HepG2 (cell line): Measurements from ENCODE around the gene TXNDC11. TPM values are rescaled to one million over a fixed set of nuclear protein-coding genes. Genes with fewer than 3 reads are reported as not detected.

Source experiments
- CENPX ChIP-seq: sonication (generic); formaldehyde crosslinking; IDR thresholded peaks from 2 replicates; pipeline ENCODE4 v1.9.0; 2021; ENCODE audit warnings: mild to moderate bottlenecking, missing genetic modification reagents, moderate library complexity
- EZH2 ChIP-seq: conservative IDR thresholded peaks from 2 replicates; pipeline ENCODE4 v1.6.1; 2012; ENCODE audit warnings: mild to moderate bottlenecking, low read depth, low read length, moderate library complexity
- IRF2 ChIP-seq: IDR thresholded peaks from 2 replicates; pipeline ENCODE4 v1.6.1; 2018; ENCODE audit warnings: missing genetic modification reagents, missing compliant biosample characterization
- PAWR ChIP-seq: sonication (generic); formaldehyde crosslinking; IDR thresholded peaks from 2 replicates; pipeline ENCODE4 v1.4.0; 2020; ENCODE audit warnings: missing genetic modification reagents, mild to moderate bottlenecking, borderline replicate concordance
- ZNF160 ChIP-seq: sonication (generic); formaldehyde crosslinking; IDR thresholded peaks from 2 replicates; pipeline ENCODE4 v1.8.0; 2022; ENCODE audit warnings: mild to moderate bottlenecking, inconsistent platforms, missing genetic modification reagents
- ZNF572 ChIP-seq: sonication (generic); formaldehyde crosslinking; IDR thresholded peaks from 2 replicates; pipeline ENCODE4 v1.5.1; 2020; ENCODE audit warnings: mild to moderate bottlenecking, missing genetic modification reagents
- ZNF652 ChIP-seq: IDR thresholded peaks from 2 replicates; pipeline ENCODE4 v1.6.1; 2016; ENCODE audit warnings: low read depth, borderline replicate concordance
- polyA plus RNA-seq, 8 experiments: library from polyadenylated mRNA; depleted of rRNA in 3 of 8; stranded (reverse) in 7 of 8; unstranded in 1 of 8; fragments of >200 nt; fragmentation: Illumina TruSeq in 4 of 8; extraction: Trizol in 4 of 8; gene quantifications; 2 replicates each; pipeline versions ENCODE4 v1.2.1 to v1.2.3, GENCODE V29; 2011 to 2016; ENCODE audit warnings: low read depth in 4 of 8, missing spikeins in 1 of 8, mixed read lengths in 1 of 8; ENCODE audit not compliant: insufficient read depth in 1 of 8
- total RNA-seq, 5 experiments: library from RNA; depleted of rRNA; stranded (reverse); fragments of >200 nt; fragmentation: Illumina TruSeq; extraction: Trizol; gene quantifications; 2 replicates each; pipeline ENCODE4 v1.2.3, GENCODE V29; 2016; ENCODE audit warnings: low read depth in 1 of 5
- TF ChIP-seq, protein P1 (sequence below): sonication (generic); formaldehyde crosslinking; IDR thresholded peaks from 2 replicates; pipeline ENCODE4 v1.4.0; 2020; ENCODE audit warnings: missing genetic modification reagents, mild to moderate bottlenecking, borderline replicate concordance
- TF ChIP-seq, protein P2 (sequence below): sonication (generic); formaldehyde crosslinking; IDR thresholded peaks from 2 replicates; pipeline ENCODE4 v1.4.0; 2020; ENCODE audit warnings: mild to moderate bottlenecking, missing genetic modification reagents
- TF ChIP-seq, protein P3 (sequence below): sonication (generic); formaldehyde crosslinking; conservative IDR thresholded peaks from 2 replicates; pipeline ENCODE4 v1.4.0; 2020; ENCODE audit warnings: mild to moderate bottlenecking, missing genetic modification reagents, moderate library complexity
- TF ChIP-seq, protein P4 (sequence below): sonication (generic); formaldehyde crosslinking; IDR thresholded peaks from 2 replicates; pipeline ENCODE4 v1.5.1; 2020; ENCODE audit warnings: mild to moderate bottlenecking, missing genetic modification reagents, moderate library complexity

Gene TXNDC11
- total and polyA plus RNA-seq, 2 of the 13 experiments (the other 11 are each of a cell fraction or from before 2014, with no cell fraction given): 74.9 to 123 TPM

DNA sequence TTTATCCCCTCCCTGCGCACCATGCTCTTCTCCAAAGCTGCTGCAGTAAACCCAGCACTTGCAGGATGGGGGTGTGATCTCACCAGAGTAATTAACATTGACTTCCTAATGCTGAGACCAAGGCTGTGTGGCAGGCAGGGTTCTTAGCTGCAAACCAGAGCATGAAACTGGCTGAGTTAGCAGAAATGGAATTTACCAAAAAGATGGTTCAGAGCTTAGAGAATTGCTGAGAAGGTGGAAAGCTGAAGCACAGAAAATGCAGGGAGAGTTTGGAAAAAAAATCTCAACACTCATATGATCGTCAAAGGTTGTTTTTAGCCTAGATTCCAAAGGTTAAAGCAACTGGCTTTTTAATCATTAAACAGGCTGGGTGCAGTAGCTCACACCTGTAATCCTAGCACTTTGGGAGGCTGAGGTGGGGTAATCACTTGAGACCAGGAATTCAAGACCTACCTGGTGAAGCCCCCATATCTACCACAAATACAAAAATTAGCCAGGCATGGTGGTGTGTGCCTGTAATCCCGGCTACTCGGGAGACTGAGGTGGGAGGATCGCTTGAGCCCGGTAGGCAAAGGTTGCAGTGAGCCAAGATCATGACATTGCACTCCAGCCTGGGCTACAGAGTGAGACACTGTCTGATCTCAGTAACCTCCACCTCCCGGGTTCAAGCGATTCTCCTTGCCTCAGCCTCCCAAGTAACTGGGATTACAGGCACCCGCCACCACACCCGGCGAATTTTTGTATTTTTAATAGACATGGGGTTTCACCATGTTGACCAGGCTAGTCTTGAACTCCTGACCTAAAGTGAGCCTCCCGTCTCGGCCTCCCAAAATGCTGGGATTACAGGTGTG lies 6.0 kb upstream of the TXNDC11 start (continued):
- TF ChIP-seq, protein P1, sequence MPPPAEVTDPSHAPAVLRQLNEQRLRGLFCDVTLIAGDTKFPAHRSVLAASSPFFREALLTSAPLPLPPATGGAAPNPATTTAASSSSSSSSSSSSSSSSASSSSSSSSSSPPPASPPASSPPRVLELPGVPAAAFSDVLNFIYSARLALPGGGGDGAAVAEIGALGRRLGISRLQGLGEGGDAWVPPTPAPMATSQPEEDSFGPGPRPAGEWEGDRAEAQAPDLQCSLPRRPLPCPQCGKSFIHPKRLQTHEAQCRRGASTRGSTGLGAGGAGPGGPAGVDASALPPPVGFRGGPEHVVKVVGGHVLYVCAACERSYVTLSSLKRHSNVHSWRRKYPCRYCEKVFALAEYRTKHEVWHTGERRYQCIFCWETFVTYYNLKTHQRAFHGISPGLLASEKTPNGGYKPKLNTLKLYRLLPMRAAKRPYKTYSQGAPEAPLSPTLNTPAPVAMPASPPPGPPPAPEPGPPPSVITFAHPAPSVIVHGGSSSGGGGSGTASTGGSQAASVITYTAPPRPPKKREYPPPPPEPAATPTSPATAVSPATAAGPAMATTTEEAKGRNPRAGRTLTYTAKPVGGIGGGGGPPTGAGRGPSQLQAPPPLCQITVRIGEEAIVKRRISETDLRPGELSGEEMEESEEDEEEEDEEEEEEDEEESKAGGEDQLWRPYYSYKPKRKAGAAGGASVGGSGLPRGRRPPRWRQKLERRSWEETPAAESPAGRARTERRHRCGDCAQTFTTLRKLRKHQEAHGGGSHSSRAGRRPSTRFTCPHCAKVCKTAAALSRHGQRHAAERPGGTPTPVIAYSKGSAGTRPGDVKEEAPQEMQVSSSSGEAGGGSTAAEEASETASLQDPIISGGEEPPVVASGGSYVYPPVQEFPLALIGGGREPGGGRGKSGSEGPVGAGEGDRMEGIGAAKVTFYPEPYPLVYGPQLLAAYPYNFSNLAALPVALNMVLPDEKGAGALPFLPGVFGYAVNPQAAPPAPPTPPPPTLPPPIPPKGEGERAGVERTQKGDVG (CRISPR knock-in tag): peak; percentile 54; the same call in 1 of the 2 replicates
- TF ChIP-seq, protein P2, sequence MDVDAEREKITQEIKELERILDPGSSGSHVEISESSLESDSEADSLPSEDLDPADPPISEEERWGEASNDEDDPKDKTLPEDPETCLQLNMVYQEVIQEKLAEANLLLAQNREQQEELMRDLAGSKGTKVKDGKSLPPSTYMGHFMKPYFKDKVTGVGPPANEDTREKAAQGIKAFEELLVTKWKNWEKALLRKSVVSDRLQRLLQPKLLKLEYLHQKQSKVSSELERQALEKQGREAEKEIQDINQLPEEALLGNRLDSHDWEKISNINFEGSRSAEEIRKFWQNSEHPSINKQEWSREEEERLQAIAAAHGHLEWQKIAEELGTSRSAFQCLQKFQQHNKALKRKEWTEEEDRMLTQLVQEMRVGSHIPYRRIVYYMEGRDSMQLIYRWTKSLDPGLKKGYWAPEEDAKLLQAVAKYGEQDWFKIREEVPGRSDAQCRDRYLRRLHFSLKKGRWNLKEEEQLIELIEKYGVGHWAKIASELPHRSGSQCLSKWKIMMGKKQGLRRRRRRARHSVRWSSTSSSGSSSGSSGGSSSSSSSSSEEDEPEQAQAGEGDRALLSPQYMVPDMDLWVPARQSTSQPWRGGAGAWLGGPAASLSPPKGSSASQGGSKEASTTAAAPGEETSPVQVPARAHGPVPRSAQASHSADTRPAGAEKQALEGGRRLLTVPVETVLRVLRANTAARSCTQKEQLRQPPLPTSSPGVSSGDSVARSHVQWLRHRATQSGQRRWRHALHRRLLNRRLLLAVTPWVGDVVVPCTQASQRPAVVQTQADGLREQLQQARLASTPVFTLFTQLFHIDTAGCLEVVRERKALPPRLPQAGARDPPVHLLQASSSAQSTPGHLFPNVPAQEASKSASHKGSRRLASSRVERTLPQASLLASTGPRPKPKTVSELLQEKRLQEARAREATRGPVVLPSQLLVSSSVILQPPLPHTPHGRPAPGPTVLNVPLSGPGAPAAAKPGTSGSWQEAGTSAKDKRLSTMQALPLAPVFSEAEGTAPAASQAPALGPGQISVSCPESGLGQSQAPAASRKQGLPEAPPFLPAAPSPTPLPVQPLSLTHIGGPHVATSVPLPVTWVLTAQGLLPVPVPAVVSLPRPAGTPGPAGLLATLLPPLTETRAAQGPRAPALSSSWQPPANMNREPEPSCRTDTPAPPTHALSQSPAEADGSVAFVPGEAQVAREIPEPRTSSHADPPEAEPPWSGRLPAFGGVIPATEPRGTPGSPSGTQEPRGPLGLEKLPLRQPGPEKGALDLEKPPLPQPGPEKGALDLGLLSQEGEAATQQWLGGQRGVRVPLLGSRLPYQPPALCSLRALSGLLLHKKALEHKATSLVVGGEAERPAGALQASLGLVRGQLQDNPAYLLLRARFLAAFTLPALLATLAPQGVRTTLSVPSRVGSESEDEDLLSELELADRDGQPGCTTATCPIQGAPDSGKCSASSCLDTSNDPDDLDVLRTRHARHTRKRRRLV (CRISPR knock-in tag): no peak
- no peak for TF ChIP-seq EZH2
- TF ChIP-seq ZNF652: no peak
- peak; percentile 63; the same call in 1 of the 2 replicates for TF ChIP-seq IRF2 (CRISPR knock-in tag)
- no peak for TF ChIP-seq CENPX (CRISPR knock-in tag)
- TF ChIP-seq PAWR: no peak
- TF ChIP-seq ZNF160 (CRISPR knock-in tag): no peak
- TF ChIP-seq, protein P3, sequence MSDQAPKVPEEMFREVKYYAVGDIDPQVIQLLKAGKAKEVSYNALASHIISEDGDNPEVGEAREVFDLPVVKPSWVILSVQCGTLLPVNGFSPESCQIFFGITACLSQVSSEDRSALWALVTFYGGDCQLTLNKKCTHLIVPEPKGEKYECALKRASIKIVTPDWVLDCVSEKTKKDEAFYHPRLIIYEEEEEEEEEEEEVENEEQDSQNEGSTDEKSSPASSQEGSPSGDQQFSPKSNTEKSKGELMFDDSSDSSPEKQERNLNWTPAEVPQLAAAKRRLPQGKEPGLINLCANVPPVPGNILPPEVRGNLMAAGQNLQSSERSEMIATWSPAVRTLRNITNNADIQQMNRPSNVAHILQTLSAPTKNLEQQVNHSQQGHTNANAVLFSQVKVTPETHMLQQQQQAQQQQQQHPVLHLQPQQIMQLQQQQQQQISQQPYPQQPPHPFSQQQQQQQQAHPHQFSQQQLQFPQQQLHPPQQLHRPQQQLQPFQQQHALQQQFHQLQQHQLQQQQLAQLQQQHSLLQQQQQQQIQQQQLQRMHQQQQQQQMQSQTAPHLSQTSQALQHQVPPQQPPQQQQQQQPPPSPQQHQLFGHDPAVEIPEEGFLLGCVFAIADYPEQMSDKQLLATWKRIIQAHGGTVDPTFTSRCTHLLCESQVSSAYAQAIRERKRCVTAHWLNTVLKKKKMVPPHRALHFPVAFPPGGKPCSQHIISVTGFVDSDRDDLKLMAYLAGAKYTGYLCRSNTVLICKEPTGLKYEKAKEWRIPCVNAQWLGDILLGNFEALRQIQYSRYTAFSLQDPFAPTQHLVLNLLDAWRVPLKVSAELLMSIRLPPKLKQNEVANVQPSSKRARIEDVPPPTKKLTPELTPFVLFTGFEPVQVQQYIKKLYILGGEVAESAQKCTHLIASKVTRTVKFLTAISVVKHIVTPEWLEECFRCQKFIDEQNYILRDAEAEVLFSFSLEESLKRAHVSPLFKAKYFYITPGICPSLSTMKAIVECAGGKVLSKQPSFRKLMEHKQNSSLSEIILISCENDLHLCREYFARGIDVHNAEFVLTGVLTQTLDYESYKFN: peak; percentile 100
- TF ChIP-seq ZNF572 (CRISPR knock-in tag): peak; percentile 74; the same call in 1 of the 2 replicates
- TF ChIP-seq, protein P4, sequence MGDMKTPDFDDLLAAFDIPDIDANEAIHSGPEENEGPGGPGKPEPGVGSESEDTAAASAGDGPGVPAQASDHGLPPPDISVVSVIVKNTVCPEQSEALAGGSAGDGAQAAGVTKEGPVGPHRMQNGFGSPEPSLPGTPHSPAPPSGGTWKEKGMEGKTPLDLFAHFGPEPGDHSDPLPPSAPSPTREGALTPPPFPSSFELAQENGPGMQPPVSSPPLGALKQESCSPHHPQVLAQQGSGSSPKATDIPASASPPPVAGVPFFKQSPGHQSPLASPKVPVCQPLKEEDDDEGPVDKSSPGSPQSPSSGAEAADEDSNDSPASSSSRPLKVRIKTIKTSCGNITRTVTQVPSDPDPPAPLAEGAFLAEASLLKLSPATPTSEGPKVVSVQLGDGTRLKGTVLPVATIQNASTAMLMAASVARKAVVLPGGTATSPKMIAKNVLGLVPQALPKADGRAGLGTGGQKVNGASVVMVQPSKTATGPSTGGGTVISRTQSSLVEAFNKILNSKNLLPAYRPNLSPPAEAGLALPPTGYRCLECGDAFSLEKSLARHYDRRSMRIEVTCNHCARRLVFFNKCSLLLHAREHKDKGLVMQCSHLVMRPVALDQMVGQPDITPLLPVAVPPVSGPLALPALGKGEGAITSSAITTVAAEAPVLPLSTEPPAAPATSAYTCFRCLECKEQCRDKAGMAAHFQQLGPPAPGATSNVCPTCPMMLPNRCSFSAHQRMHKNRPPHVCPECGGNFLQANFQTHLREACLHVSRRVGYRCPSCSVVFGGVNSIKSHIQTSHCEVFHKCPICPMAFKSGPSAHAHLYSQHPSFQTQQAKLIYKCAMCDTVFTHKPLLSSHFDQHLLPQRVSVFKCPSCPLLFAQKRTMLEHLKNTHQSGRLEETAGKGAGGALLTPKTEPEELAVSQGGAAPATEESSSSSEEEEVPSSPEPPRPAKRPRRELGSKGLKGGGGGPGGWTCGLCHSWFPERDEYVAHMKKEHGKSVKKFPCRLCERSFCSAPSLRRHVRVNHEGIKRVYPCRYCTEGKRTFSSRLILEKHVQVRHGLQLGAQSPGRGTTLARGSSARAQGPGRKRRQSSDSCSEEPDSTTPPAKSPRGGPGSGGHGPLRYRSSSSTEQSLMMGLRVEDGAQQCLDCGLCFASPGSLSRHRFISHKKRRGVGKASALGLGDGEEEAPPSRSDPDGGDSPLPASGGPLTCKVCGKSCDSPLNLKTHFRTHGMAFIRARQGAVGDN: peak; percentile 64
